ENCODE measurements around the gene APPL2.

Gene APPL2

GRCh38 chr12:105228966-105229365 lies 7.0 kb downstream of the APPL2 start:
- H3K4me2 ChIP-seq, result peak overlapping the region; percentile 91
- peaks cover 78% of the 10 kb centered on the region for H3K4me1 ChIP-seq (ENCODE audit: low read depth, poor library complexity, severe bottlenecking)
- peak overlapping the region; percentile 83 for H3K27ac ChIP-seq

DNA sequence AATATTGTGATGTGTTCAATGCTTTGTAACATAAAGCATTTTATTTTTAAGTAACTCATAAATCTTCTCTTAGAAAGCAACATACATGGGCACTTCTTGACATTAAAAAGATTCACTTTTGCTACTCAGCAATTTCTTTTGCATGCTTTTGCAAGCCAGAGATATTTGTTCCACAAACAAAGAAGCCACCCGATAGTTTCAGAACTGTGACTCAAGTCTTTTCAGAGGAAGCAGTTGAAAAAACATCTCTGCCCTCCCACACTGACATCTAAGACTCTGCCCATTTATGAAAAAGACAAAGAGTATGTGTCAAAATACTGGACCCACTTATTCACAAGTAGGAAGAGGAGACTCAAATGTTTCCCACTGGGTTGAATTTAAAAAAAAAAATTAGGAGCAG lies 7.5 kb downstream of the APPL2 start:
- no peaks in the 10 kb centered on the region for H4K20me1 ChIP-seq (ENCODE audit: insufficient read depth)
- peak overlapping the region; percentile 83 for H3K27ac ChIP-seq
- H3K4me2 ChIP-seq, result peak overlapping the region; percentile 91
- peak overlapping the region; percentile 22; the same call in 1 of the 2 replicates for H3K9ac ChIP-seq
- H3K79me2 ChIP-seq (ENCODE audit: insufficient read depth, low read depth), result peaks cover 32% of the 10 kb centered on the region; the same call in 1 of the 2 replicates
- no peak overlapping the region; the same call in 1 of the 2 replicates for H2AFZ ChIP-seq (ENCODE audit: low read depth)
- H3K4me1 ChIP-seq (ENCODE audit: low read depth, poor library complexity, severe bottlenecking), result peaks cover 78% of the 10 kb centered on the region
- no peaks in the 10 kb centered on the region for H3K36me3 ChIP-seq (ENCODE audit: insufficient read depth)
- no peak overlapping the region for H3K4me3 ChIP-seq (IDR thresholded peaks at IDR 0.05; ENCODE audit: insufficient read depth, low read depth, low read length)
- no peak for TF ChIP-seq CTCF (conservative IDR thresholded peaks at IDR 0.05; ENCODE audit: low read depth, low read length)
- no peaks in the 10 kb centered on the region for H3K27me3 ChIP-seq (ENCODE audit: insufficient read depth, low read depth)

More at GRCh38 chr12:105228966-105229365, 7.0 kb downstream of the APPL2 start:
- H3K4me3 ChIP-seq (IDR thresholded peaks at IDR 0.05; ENCODE audit: insufficient read depth, low read depth, low read length), result no peak overlapping the region
- peak overlapping the region; percentile 22; the same call in 1 of the 2 replicates for H3K9ac ChIP-seq
- no peak overlapping the region; the same call in 1 of the 2 replicates for H2AFZ ChIP-seq (ENCODE audit: low read depth)
- TF ChIP-seq CTCF (conservative IDR thresholded peaks at IDR 0.05; ENCODE audit: low read depth, low read length), result no peak
- H3K36me3 ChIP-seq (ENCODE audit: insufficient read depth), result no peaks in the 10 kb centered on the region
- no peaks in the 10 kb centered on the region for H4K20me1 ChIP-seq (ENCODE audit: insufficient read depth)
- peaks cover 36% of the 10 kb centered on the region; the same call in 1 of the 2 replicates for H3K79me2 ChIP-seq (ENCODE audit: insufficient read depth, low read depth)
- H3K27me3 ChIP-seq (ENCODE audit: insufficient read depth, low read depth), result no peaks in the 10 kb centered on the region

DNA sequence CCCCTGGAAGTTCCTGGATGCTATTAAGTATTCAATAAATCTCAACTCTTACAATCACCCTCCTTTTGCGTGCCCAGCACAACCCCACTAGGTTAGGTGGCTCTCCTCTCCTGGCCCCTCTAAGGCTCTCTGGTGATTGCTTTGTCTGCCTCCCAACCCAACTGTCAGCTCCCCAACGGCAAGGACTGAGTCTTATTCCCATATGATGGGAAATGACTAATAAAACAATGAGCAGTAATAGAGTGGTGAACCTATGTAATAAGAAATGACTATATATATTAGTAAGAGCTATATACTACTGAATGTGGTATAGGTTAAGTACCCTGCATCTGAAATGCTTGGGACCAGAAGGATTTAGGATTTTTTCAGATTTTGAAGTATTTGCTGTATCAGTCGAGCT lies 8.1 kb downstream of the APPL2 start:
- H3K4me2 ChIP-seq, result peak overlapping the region; percentile 91
- H4K20me1 ChIP-seq (ENCODE audit: insufficient read depth), result no peaks in the 10 kb centered on the region
- H2AFZ ChIP-seq (ENCODE audit: low read depth), result no peak overlapping the region
- H3K27ac ChIP-seq, result peak overlapping the region; percentile 83
- H3K79me2 ChIP-seq (ENCODE audit: insufficient read depth, low read depth), result peaks cover 30% of the 10 kb centered on the region; the same call in 1 of the 2 replicates
- no peak overlapping the region for H3K4me3 ChIP-seq (IDR thresholded peaks at IDR 0.05; ENCODE audit: insufficient read depth, low read depth, low read length)
- H3K9ac ChIP-seq, result no peak overlapping the region
- no peak for TF ChIP-seq CTCF (conservative IDR thresholded peaks at IDR 0.05; ENCODE audit: low read depth, low read length)
- peaks cover 76% of the 10 kb centered on the region for H3K4me1 ChIP-seq (ENCODE audit: low read depth, poor library complexity, severe bottlenecking)
- no peaks in the 10 kb centered on the region for H3K36me3 ChIP-seq (ENCODE audit: insufficient read depth)
- no peaks in the 10 kb centered on the region for H3K27me3 ChIP-seq (ENCODE audit: insufficient read depth, low read depth)

DNA sequence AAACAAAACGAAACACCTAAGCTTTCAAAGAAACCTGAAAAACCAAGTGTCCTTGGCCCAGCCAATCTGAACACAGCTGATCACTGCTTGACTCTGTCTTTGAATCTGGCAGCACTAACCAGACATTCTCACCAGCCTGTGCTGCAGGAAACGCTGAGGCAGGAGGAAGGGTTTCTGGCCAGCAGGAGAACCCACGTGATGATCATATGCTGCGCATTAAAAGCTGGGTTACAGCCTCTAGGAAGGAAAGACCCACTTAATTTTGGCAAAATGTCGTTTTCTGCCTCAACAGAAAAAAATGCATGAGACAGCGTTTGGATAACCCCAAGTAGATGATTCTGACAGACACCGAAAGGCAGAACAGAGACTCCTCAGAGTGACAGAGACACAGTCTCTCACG lies 9.8 kb downstream of the APPL2 start:
- no peaks in the 10 kb centered on the region for H3K27me3 ChIP-seq (ENCODE audit: insufficient read depth, low read depth)
- no peaks in the 10 kb centered on the region for H4K20me1 ChIP-seq (ENCODE audit: insufficient read depth)
- H3K9ac ChIP-seq, result peak overlapping the region; percentile 30; the same call in 1 of the 2 replicates
- no peak for TF ChIP-seq CTCF (conservative IDR thresholded peaks at IDR 0.05; ENCODE audit: low read depth, low read length)
- peak overlapping the region; percentile 28; the same call in 1 of the 2 replicates for H2AFZ ChIP-seq (ENCODE audit: low read depth)
- peak overlapping the region; percentile 83 for H3K27ac ChIP-seq
- H3K4me2 ChIP-seq, result peak overlapping the region; percentile 91
- H3K4me3 ChIP-seq (IDR thresholded peaks at IDR 0.05; ENCODE audit: insufficient read depth, low read depth, low read length), result no peak overlapping the region
- peaks cover 74% of the 10 kb centered on the region for H3K4me1 ChIP-seq (ENCODE audit: low read depth, poor library complexity, severe bottlenecking)
- no peaks in the 10 kb centered on the region for H3K36me3 ChIP-seq (ENCODE audit: insufficient read depth)
- peaks cover 20% of the 10 kb centered on the region; the same call in 1 of the 2 replicates for H3K79me2 ChIP-seq (ENCODE audit: insufficient read depth, low read depth)
